Gastrocnemius medialis (tissue), 4 donors: ENCODE data around the gene SGIP1. TPM values are rescaled to one million over a fixed set of nuclear protein-coding genes. Genes with fewer than 3 reads are reported as not detected.

Source experiments
- ATAC-seq, 2 donors: fragments of 150-250 bp; one replicate each; pipeline ENCODE4 v1.9.1; 2016
- DNase-seq, 2 donors: peaks; one replicate each; pipeline ENCODE4 v3.0.0-alpha.2; 2019
- H3K27ac ChIP-seq, 4 donors: fragments of 200-600 bp; sonication (generic); 1 replicate in 1 of 4; 2 replicates in 3 of 4; pipeline ENCODE4 v1.5.1; 2016 to 2018; ENCODE audit warnings: mild to moderate bottlenecking in 2 of 4, moderate library complexity in 1 of 4
- H3K27me3 ChIP-seq, 3 donors: fragments of 200-600 bp; sonication (generic) in 2 of 3; 1 replicate in 1 of 3; 2 replicates in 2 of 3; pipeline versions ENCODE4 v1.5.1 to v1.6.0; 2016 to 2019; ENCODE audit warnings: mild to moderate bottlenecking in 1 of 3, moderate library complexity in 1 of 3
- H3K36me3 ChIP-seq, 2 donors: fragments of 200-600 bp; sonication (generic) in 1 of 2; one replicate each; pipeline ENCODE4 v1.5.1; 2017 to 2018
- H3K4me1 ChIP-seq, 2 donors: fragments of 200-600 bp; sonication (generic) in 1 of 2; one replicate each; pipeline ENCODE4 v1.5.1; 2016 to 2017; ENCODE audit warnings: mild to moderate bottlenecking in 2 of 2
- H3K4me3 ChIP-seq, 4 donors: fragments of 200-600 bp; sonication (generic) in 3 of 4; 1 replicate in 1 of 4; 2 replicates in 3 of 4; pipeline ENCODE4 v1.5.1; 2016 to 2019; ENCODE audit warnings: mild to moderate bottlenecking in 2 of 4
- H3K9me3 ChIP-seq, 3 donors: fragments of 200-600 bp; sonication (generic) in 2 of 3; 1 replicate in 1 of 3; 2 replicates in 2 of 3; pipeline ENCODE4 v1.5.1; 2016 to 2019
- CTCF ChIP-seq, 5 experiments: fragments of 450-650 bp in 3 of 5; fragments of 200-600 bp in 2 of 5; sonication (generic) in 2 of 5; IDR thresholded peaks in 4 of 5; conservative IDR thresholded peaks in 1 of 5; 1 replicate in 4 of 5; 2 replicates in 1 of 5; pipeline ENCODE4 v1.5.1; 2016 to 2019; ENCODE audit warnings: antibody characterized with exemption in 5 of 5, mild to moderate bottlenecking in 3 of 5, moderate library complexity in 3 of 5
- POLR2A ChIP-seq, 2 donors: fragments of 450-650 bp; IDR thresholded peaks; one replicate each; pipeline ENCODE4 v1.6.1; 2017; ENCODE audit warnings: antibody characterized with exemption in 2 of 2, mild to moderate bottlenecking in 2 of 2, moderate library complexity in 2 of 2
- in situ Hi-C, 4 donors: fragments of 200-750 bp; cut with MboI; loops; one replicate each; pipeline versions ENCODE4 v1.15.0 to v1.8.0; 2017; ENCODE audit warnings: low sequenced_read_pairs in 4 of 4
- intact Hi-C: fragments of 100-400 bp; cut with DNase I; formaldehyde crosslinking; loops from one replicate; pipeline ENCODE4 v1.15.1; 2023; ENCODE audit warnings: low total_unique reads
- total RNA-seq, 4 donors: library from RNA; depleted of rRNA; stranded (reverse); fragments of >200 nt; gene quantifications; one replicate each; pipeline versions ENCODE4 v1.1.0 to v1.2.3, GENCODE V29; 2016

The SGIP1 gene
- total RNA-seq, 4 donors from 2014 or later, result 2.5 to 7.1 (median 2.9) TPM

GRCh38 chr1:66502086-66502485, 31.9 kb upstream of the SGIP1 start:
- H3K9me3 ChIP-seq, result no peaks in the 10 kb centered on the region
- H3K27me3 ChIP-seq, result no peaks in the 10 kb centered on the region
- intact Hi-C loops, result no loop called here
- TF ChIP-seq POLR2A (IDR thresholded peaks at IDR 0.05) (no peak), CTCF (IDR thresholded peaks at IDR 0.05 in 4 of 5, conservative IDR thresholded peaks at IDR 0.05 in 1 of 5) (no peak)
- DNase-seq, result no peak
- no peaks in the 10 kb centered on the region for H3K36me3 ChIP-seq
- no peak for ATAC-seq
- no peak overlapping the region for H3K27ac ChIP-seq
- H3K4me1 ChIP-seq, result no peaks in the 10 kb centered on the region
- no peak overlapping the region for H3K4me3 ChIP-seq
- in situ Hi-C loops, result no loop called here

GRCh38 chr1:66503841-66504470, 30.0 kb upstream of the SGIP1 start:
- no peak overlapping the region for H3K27ac ChIP-seq
- ATAC-seq (no peak), DNase-seq (no peak)
- H3K4me3 ChIP-seq, result no peak overlapping the region
- no peaks in the 10 kb centered on the region for H3K36me3 ChIP-seq
- no peaks in the 10 kb centered on the region for H3K9me3 ChIP-seq
- TF ChIP-seq CTCF (IDR thresholded peaks at IDR 0.05 in 4 of 5, conservative IDR thresholded peaks at IDR 0.05 in 1 of 5), result peak in 3 of 5 experiments; percentile 35 to 52 (median 39)
- TF ChIP-seq POLR2A (IDR thresholded peaks at IDR 0.05), result no peak
- in situ Hi-C loops, result no loop called here
- no peaks in the 10 kb centered on the region for H3K4me1 ChIP-seq
- intact Hi-C loops, result no loop called here
- H3K27me3 ChIP-seq, result no peaks in the 10 kb centered on the region

GRCh38 chr1:66505671-66506392, 28.1 kb upstream of the SGIP1 start:
- no peaks in the 10 kb centered on the region for H3K27me3 ChIP-seq
- H3K36me3 ChIP-seq, result no peaks in the 10 kb centered on the region
- H3K4me1 ChIP-seq, result no peaks in the 10 kb centered on the region
- in situ Hi-C loops, result no loop called here
- H3K9me3 ChIP-seq, result no peaks in the 10 kb centered on the region
- TF ChIP-seq POLR2A (IDR thresholded peaks at IDR 0.05) (no peak), CTCF (IDR thresholded peaks at IDR 0.05 in 4 of 5, conservative IDR thresholded peaks at IDR 0.05 in 1 of 5) (no peak)
- ATAC-seq (no peak), DNase-seq (no peak)
- intact Hi-C loops, result no loop called here
- H3K4me3 ChIP-seq, result no peak overlapping the region
- no peak overlapping the region for H3K27ac ChIP-seq

GRCh38 chr1:66506393-66506687, 27.6 kb upstream of the SGIP1 start:
- H3K36me3 ChIP-seq, result no peaks in the 10 kb centered on the region
- ATAC-seq (no peak), DNase-seq (no peak)
- TF ChIP-seq CTCF (IDR thresholded peaks at IDR 0.05 in 4 of 5, conservative IDR thresholded peaks at IDR 0.05 in 1 of 5) (no peak), POLR2A (IDR thresholded peaks at IDR 0.05) (no peak)
- intact Hi-C loops (no loop called here), in situ Hi-C loops (no loop called here)
- H3K4me1 ChIP-seq, result no peaks in the 10 kb centered on the region
- no peaks in the 10 kb centered on the region for H3K27me3 ChIP-seq
- no peak overlapping the region for H3K27ac ChIP-seq
- H3K4me3 ChIP-seq, result no peak overlapping the region
- H3K9me3 ChIP-seq, result no peaks in the 10 kb centered on the region
